Activated CD8-positive, alpha-beta T cell treated with anti-CD3 and anti-CD28 coated beads, Interleukin-2, amount 10 ng/mL, durations not matched to agents 7 days and 5 days (primary cell): ENCODE measurements around the gene CSTPP1. TPM values are rescaled to one million over a fixed set of nuclear protein-coding genes. Genes with fewer than 3 reads are reported as not detected.
"Not testable (repeated sequence)": the region's sequence is repeated elsewhere in the genome, so short reads cannot be mapped to it uniquely, and the experiment has no call there.

Experiments used
- ATAC-seq: fragments of 150-1000 bp; cut with Tn5 transposase; one replicate; pipeline ENCODE4 v1.10.0; 2021; ENCODE audit warnings: moderate library complexity
- CTCF ChIA-PET: fragments of 350-600 bp; sonication (Branson Sonifier 250); formaldehyde crosslinking; loops from one replicate; lab custom pipeline; 2021; ENCODE audit warnings: antibody characterized with exemption; lab: Charles Lee
- POLR2A ChIA-PET: fragments of 350-600 bp; sonication (Branson Sonifier 250); formaldehyde crosslinking; loops from one replicate; lab custom pipeline; 2021; ENCODE audit warnings: antibody characterized with exemption; lab: Charles Lee
- DNase-seq: peaks from one replicate; pipeline ENCODE4 v3.0.0-alpha.2; 2020
- H3K27ac Mint-ChIP-seq: one replicate; pipeline ENCODE4 v1.8.0; 2021; ENCODE audit warnings: mild to moderate bottlenecking, mixed read lengths
- H3K27me3 Mint-ChIP-seq: one replicate; pipeline ENCODE4 v1.8.0; 2021; ENCODE audit warnings: low read depth, mixed read lengths
- H3K36me3 Mint-ChIP-seq: one replicate; pipeline ENCODE4 v1.8.0; 2021; ENCODE audit warnings: low read depth, mixed read lengths
- H3K4me1 Mint-ChIP-seq: one replicate; pipeline ENCODE4 v1.8.0; 2021; ENCODE audit warnings: low read depth, mixed read lengths
- H3K4me3 Mint-ChIP-seq: one replicate; pipeline ENCODE4 v1.8.0; 2021; ENCODE audit warnings: mild to moderate bottlenecking, mixed read lengths
- H3K9me3 Mint-ChIP-seq: one replicate; pipeline ENCODE4 v1.8.0; 2022; ENCODE audit warnings: mixed read lengths; ENCODE audit not compliant: insufficient read depth
- total RNA-seq, 2 experiments: library from RNA; stranded (reverse); gene quantifications; one replicate each; pipeline ENCODE4 v1.2.3, GENCODE V29; 2021

Gene CSTPP1
- total RNA-seq, 2 experiments from 2014 or later: 15.6 to 15.8 TPM

DNA sequence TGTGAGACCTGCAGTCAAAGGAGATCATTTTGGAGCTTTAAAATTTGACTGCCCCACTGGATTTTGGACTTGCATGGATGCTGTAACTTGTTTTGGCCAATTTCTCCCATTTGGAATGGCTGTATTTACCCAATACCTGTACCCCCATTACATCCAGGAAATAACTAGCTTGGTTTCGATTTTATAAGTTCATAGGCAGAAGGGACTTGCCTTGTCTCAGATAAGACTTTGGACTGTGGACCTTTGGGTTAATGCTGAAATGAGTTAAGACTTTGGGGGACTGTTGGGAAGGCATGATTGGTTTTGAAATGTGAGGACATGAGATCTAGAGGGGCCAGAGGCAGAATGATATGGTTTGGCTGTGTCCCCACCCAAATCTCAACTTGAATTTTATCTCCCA, 7.9 kb upstream of the CSTPP1 start:
- not testable (repeated sequence) for H3K4me3 Mint-ChIP-seq, DNase-seq, ATAC-seq, H3K27ac Mint-ChIP-seq, H3K4me1 Mint-ChIP-seq, H3K36me3 Mint-ChIP-seq, H3K9me3 Mint-ChIP-seq
- CTCF ChIA-PET: interaction anchor here (1.0 kb wide), 1 partner anchor 235 kb away, joined by 3 read pairs; no protein-coding TSS in a partner anchor
- peaks cover 16% of the 10 kb centered on the region for H3K27me3 Mint-ChIP-seq
- POLR2A ChIA-PET: interaction anchor here (0.6 kb wide), 1 partner anchor 209 kb away, joined by 3 read pairs; no protein-coding TSS in a partner anchor

DNA sequence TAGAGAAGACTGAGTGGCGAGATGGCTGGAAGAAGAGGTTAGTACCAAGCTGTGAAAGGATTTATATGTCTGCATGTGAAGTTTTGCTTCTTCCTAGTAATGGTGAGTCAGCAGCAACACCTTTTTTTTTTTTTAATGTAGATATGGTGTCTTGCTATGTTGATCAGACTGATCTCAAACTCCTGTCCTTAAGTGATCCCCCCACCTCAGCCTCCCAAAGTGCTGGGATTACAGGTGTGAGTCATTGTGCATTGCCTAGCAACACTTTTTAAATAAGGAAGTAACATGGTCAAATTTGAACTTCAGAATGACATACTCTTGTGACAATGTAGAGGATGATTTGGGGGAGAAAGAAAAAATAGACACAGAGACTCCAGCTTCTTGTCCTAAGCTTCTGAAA, 6.5 kb upstream of the CSTPP1 start:
- ChIA-PET CTCF (no interaction called here), POLR2A (no interaction called here)
- Mint-ChIP-seq H3K9me3 (no peaks in the 10 kb centered on the region), H3K27ac (no peak overlapping the region), H3K4me3 (no peak overlapping the region), H3K4me1 (no peaks in the 10 kb centered on the region), H3K36me3 (no peaks in the 10 kb centered on the region), H3K27me3 (peaks cover 16% of the 10 kb centered on the region)
- peak; percentile 67 for ATAC-seq
- no peak for DNase-seq

DNA sequence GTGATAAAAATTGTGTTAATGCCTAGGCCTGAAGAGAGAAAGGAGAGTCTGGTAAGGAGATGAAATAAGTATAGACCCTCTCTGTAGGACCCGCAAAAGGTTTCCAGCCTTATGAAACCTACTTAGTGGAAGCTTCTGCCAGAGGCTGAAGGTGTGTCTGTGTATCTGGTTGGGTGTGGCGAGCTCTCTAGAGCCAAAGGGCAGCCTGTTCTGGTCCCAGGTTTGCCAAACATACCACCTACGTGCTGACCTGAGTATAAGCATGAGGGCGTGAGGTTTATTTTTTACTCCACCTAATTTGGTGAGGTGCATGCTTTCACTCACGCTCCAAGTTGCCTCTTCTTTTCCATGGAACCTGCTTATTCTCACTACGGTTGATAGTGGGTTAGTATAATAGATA, 5.6 kb downstream of the CSTPP1 start:
- peaks cover 3% of the 10 kb centered on the region for H3K36me3 Mint-ChIP-seq
- DNase-seq: no peak
- H3K27ac Mint-ChIP-seq: no peak overlapping the region
- ATAC-seq: no peak
- H3K9me3 Mint-ChIP-seq: no peaks in the 10 kb centered on the region
- H3K4me3 Mint-ChIP-seq: no peak overlapping the region
- CTCF ChIA-PET: no interaction called here
- POLR2A ChIA-PET: no interaction called here
- peaks cover 4% of the 10 kb centered on the region for H3K4me1 Mint-ChIP-seq
- no peaks in the 10 kb centered on the region for H3K27me3 Mint-ChIP-seq

DNA sequence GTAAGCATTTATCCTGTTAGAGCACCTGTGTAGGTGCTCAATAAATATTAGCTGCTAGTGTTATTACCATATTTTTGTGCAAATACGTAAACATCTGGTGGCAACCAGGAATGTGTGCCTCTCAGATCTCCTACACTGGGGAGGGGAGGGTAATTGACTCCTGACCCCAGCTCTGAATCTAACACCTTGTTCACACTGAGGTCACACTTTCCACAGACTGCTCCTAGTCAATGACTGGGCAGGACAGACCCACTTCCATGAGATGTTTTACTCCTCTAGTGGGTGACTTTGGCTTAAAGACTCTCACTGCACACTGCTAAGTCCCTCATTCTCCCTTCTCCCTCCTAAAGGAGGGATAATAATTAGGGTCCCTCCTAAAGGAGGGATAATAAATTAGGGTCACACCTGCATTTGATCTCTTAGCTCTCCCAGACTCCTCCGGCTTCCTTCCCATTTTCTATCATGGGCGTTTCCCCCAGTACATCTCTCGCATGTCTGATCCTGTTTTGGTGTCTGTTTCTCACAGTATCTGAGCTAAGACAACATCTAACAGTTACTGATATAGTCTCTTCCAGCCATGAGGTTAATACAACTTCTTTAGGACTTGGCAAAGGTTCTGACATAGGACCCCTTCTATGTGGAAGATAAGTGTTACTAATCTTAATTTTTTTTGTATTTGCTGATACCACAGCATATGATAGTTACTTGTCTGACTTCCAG, 8.0 kb downstream of the CSTPP1 start:
- no peaks in the 10 kb centered on the region for H3K4me1 Mint-ChIP-seq
- ChIA-PET POLR2A (no interaction called here), CTCF (no interaction called here)
- no peak for ATAC-seq
- H3K36me3 Mint-ChIP-seq: peaks cover 3% of the 10 kb centered on the region
- H3K4me3 Mint-ChIP-seq: no peak overlapping the region
- H3K27me3 Mint-ChIP-seq: no peaks in the 10 kb centered on the region
- no peaks in the 10 kb centered on the region for H3K9me3 Mint-ChIP-seq
- no peak for DNase-seq
- no peak overlapping the region for H3K27ac Mint-ChIP-seq

DNA sequence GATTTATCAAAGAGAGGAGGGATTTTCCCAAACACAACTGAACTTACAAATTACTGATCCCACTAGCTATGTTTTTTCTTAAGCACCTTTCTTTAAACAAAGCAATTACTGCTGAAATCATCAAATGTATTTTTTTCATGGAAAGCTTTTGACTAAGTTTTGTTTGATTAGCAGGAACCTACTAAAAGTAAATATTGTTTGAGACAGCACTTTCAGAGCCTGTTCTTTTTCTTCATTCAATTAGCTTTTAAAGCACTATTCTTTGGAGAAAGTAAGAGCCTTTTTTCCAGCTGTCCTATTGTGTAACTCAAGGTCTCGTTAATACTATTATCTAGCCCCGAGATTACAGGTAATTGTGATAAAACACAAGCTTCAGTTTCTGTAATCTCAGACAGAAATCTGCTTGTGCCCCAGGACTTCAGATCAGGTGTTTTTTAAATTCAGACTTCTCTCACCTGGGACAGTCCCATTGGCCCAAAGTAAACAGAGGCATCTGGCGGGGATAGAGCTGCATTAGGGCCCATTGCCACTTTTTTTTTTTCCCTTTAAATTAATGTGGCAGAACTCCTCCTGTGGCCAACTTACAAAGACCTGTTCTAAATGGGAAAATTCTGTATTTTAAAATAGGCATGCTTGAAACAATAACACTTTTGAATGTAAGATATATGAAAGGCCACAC, 11.0 kb downstream of the CSTPP1 start:
- Mint-ChIP-seq H3K4me3 (no peak overlapping the region), H3K4me1 (peaks cover 7% of the 10 kb centered on the region), H3K27ac (no peak overlapping the region), H3K27me3 (no peaks in the 10 kb centered on the region), H3K36me3 (peaks cover 3% of the 10 kb centered on the region), H3K9me3 (no peaks in the 10 kb centered on the region)
- ChIA-PET CTCF (interaction anchor here (0.7 kb wide), 1 partner anchor 15 kb away, joined by 3 read pairs; no protein-coding TSS in a partner anchor), POLR2A (no interaction called here)
- DNase-seq (no peak), ATAC-seq (no peak)

- Mint-ChIP-seq H3K27me3 (no peaks in the 10 kb centered on the region), H3K4me3 (no peak overlapping the region), H3K27ac (no peak overlapping the region), H3K4me1 (peaks cover 12% of the 10 kb centered on the region), H3K36me3 (no peaks in the 10 kb centered on the region), H3K9me3 (no peaks in the 10 kb centered on the region)
- ChIA-PET CTCF (interaction anchor here (2.4 kb wide), 1 partner anchor 205 kb away, joined by 7 read pairs; no protein-coding TSS in a partner anchor), POLR2A (interaction anchor here (1.0 kb wide), 1 partner anchor 12 kb away, joined by 3 read pairs; the partner anchor contains the start of gene CSTPP1)
- DNase-seq (no peak), ATAC-seq (no peak)
These were observed 12.0 kb downstream of the CSTPP1 start for GRCh38 chr11:46948378-46949131.

- no peaks in the 10 kb centered on the region for H3K36me3 Mint-ChIP-seq
- ChIA-PET POLR2A (interaction anchor here (1.0 kb wide), 1 partner anchor 13 kb away, joined by 3 read pairs; the partner anchor contains the start of gene CSTPP1), CTCF (interaction anchor here (0.6 to 2.4 kb wide), 2 partner anchors 205 to 353 kb away, joined by 3 to 7 read pairs; no protein-coding TSS in a partner anchor)
- no peak overlapping the region for H3K4me3 Mint-ChIP-seq
- DNase-seq: no peak
- no peak for ATAC-seq
- H3K27ac Mint-ChIP-seq: no peak overlapping the region
- H3K9me3 Mint-ChIP-seq: no peaks in the 10 kb centered on the region
- peaks cover 12% of the 10 kb centered on the region for H3K4me1 Mint-ChIP-seq
- H3K27me3 Mint-ChIP-seq: no peaks in the 10 kb centered on the region
These were observed 12.7 kb downstream of the CSTPP1 start for GRCh38 chr11:46949297-46949696.

DNA sequence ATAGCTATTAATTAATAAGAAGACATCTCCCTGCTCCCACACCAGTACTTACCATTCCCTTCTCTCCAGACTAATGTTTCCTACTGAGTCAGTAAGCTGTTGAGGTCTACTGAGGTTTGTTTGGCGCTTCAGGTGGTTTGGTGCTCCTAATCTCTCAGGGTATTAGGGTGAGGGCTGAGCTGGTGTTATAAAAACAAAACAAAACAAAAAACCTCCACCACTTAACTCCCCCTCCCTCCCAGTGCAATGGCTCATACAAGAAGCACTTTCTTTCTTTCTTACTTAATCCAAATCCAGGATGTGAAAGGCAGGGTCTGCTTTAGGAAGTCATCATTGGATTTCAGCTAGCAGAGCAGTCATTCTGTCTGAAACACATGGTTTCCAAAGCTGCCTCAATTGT, 15.3 kb downstream of the CSTPP1 start:
- ChIA-PET POLR2A (no interaction called here), CTCF (interaction anchor here (1.0 to 1.2 kb wide), 2 partner anchors 11 to 307 kb away, joined by 3 read pairs; no protein-coding TSS in a partner anchor)
- no peaks in the 10 kb centered on the region for H3K9me3 Mint-ChIP-seq
- no peak overlapping the region for H3K27ac Mint-ChIP-seq
- H3K4me1 Mint-ChIP-seq: peaks cover 12% of the 10 kb centered on the region
- ATAC-seq (no peak), DNase-seq (no peak)
- no peaks in the 10 kb centered on the region for H3K36me3 Mint-ChIP-seq
- no peak overlapping the region for H3K4me3 Mint-ChIP-seq
- no peaks in the 10 kb centered on the region for H3K27me3 Mint-ChIP-seq

- CTCF ChIA-PET: interaction anchor here (1.0 kb wide), 1 partner anchor 306 kb away, joined by 3 read pairs; no protein-coding TSS in a partner anchor
- Mint-ChIP-seq H3K4me1 (peaks cover 12% of the 10 kb centered on the region), H3K9me3 (no peaks in the 10 kb centered on the region), H3K27ac (no peak overlapping the region), H3K36me3 (no peaks in the 10 kb centered on the region), H3K4me3 (no peak overlapping the region), H3K27me3 (no peaks in the 10 kb centered on the region)
- DNase-seq (no peak), ATAC-seq (no peak)
- POLR2A ChIA-PET: no interaction called here
These were observed 16.0 kb downstream of the CSTPP1 start for GRCh38 chr11:46952553-46952952.

- H3K4me3 Mint-ChIP-seq: no peak overlapping the region
- no peak for ATAC-seq
- no peak for DNase-seq
- no peaks in the 10 kb centered on the region for H3K36me3 Mint-ChIP-seq
- POLR2A ChIA-PET: no interaction called here
- H3K27ac Mint-ChIP-seq: no peak overlapping the region
- H3K4me1 Mint-ChIP-seq: peaks cover 12% of the 10 kb centered on the region
- no peaks in the 10 kb centered on the region for H3K27me3 Mint-ChIP-seq
- CTCF ChIA-PET: no interaction called here
- H3K9me3 Mint-ChIP-seq: no peaks in the 10 kb centered on the region
These were observed 16.5 kb downstream of the CSTPP1 start for GRCh38 chr11:46953093-46953492.

DNA sequence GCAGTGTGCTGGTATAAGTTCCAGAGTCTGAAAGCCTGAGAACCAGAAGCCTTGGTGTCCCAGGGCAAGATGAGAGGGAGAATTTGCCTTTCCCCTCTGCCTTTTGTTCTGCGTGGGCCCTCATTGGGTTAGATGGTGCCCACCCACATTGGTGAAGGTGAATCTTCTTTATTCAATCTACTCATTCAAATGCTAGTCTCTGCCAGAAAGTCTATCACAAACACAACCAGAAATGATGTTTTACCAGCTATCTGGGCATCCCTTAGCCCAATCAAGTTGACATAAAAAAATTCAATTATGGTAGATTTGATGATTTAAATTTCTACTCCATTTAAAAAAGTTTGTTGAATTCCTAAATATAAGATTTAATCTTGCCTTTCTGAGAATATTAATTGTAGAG, 22.2 kb downstream of the CSTPP1 start:
- H3K9me3 Mint-ChIP-seq: peaks cover 4% of the 10 kb centered on the region
- H3K27ac Mint-ChIP-seq: no peak overlapping the region
- no peak overlapping the region for H3K4me3 Mint-ChIP-seq
- CTCF ChIA-PET: no interaction called here
- DNase-seq: no peak
- H3K36me3 Mint-ChIP-seq: peaks cover 22% of the 10 kb centered on the region
- ATAC-seq: no peak
- POLR2A ChIA-PET: interaction anchor here (0.6 kb wide), 1 partner anchor 22 kb away, joined by 3 read pairs; no protein-coding TSS in a partner anchor
- H3K4me1 Mint-ChIP-seq: no peaks in the 10 kb centered on the region
- no peaks in the 10 kb centered on the region for H3K27me3 Mint-ChIP-seq
